Skin of body (tissue), 2 donors: Measurements from ENCODE around the gene SUPT3H. TPM values are rescaled to one million over a fixed set of nuclear protein-coding genes. Genes with fewer than 3 reads are reported as not detected.

Experiments
- DNase-seq: peaks from one replicate; lab custom pipeline; 2025; lab: John Stamatoyannopoulos, UW
- total RNA-seq: library from RNA; depleted of rRNA; stranded (reverse); fragments of >200 nt; gene quantifications from one replicate; pipeline ENCODE4 v1.2.3, GENCODE V29; 2014

SUPT3H gene
- total RNA-seq, 1 donor from 2014 or later = 6.9 TPM

GRCh38 chr6:45388328-45388727 is 10.6 kb upstream of the SUPT3H start:
- no peak for DNase-seq

- no peak for DNase-seq
Measured at GRCh38 chr6:45387236-45387635, 9.5 kb upstream of the SUPT3H start.

GRCh38 chr6:45386501-45386900 is 8.8 kb upstream of the SUPT3H start:
- no peak for DNase-seq

- DNase-seq = no peak
Measured at GRCh38 chr6:45382391-45382790, 4.7 kb upstream of the SUPT3H start.

DNA sequence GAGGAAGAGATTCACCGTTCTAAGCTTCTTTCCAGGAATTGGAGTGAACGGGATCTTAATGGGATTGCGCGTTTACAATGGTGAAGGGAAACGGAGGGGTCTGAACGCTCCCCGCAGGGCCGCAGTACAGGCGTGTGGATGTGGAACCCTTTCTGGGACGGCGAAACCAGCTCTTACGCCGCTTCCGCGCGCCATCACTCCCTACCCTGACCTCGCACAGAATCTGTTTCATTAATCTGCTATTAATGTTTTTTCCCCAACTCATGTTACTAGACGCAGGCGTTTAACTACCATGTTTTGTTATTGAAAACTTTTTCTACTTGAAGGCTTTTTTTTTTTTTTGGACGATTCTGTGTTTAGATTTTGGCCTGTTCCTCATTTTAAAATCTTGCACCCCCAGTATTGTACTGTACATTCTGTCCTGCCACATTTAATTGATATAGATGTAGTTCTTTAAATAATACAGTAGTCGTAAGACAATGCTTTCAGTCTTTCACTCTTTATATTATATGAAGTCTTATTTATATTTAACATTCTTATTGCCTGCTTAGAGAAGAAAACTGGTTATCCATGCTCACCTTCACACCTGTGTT is 696 bp upstream of the SUPT3H start:
- no peak for DNase-seq

DNA sequence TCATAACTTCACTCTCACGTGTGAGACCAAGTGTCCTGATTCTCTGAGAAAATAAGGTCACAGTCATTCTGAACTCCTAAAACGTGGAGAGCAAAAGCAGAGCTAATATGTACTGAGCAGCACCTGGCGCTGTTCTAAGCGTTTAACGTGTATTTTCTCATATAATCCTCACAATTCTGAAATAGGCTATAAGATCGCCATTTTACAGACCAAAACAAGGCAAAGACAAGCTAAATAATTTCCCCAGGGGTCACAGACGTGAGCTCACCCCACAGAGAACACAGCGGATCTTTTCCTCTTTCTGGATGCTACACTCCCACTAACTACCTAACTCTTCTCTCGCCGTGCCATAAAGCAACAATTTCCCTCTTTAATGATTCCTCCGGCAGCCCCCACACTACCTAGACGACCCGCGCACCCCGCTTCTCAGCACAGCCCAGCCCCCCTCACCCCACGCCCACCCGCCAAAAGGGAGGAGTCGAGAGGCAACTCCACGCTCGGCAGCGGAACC is 636 bp downstream of the SUPT3H start:
- DNase-seq = peak; percentile 67

DNA sequence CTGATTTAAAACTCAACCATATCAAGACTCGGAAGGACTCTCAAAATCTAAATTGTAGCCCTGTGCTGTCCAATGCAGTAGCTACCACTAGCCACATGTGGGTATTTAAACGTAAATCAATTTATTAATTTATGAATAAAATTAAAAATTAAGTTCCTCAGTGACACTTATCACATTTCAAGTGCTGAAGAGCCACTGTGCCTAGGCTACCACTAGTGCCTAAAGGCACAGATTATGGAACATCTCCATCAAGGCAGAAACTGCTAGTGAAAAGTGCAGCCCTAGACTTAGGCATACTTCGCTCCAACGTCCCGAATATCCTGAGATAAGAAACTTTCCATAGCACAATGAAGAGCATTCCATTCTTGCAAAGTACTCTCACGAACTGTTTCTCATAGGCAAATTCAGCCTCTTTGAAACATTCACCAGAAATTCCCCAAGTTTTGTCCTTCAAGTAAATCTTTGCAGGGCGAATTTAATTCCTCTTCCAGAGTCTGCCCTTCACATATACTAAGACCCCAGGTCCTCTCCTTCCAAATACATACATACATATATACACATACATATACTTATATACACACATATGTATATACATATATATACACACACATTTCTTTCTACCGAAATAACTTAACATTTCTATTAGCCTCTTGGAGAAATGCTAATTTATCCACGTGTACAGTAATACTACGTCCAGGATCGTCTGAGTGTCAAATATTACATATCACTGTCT is 1.3 kb downstream of the SUPT3H start:
- DNase-seq = peak; percentile 61

GRCh38 chr6:45375449-45375848 is 2.3 kb downstream of the SUPT3H start:
- DNase-seq = no peak

- DNase-seq = no peak
Measured at GRCh38 chr6:45371924-45372573, 5.7 kb downstream of the SUPT3H start.

DNA sequence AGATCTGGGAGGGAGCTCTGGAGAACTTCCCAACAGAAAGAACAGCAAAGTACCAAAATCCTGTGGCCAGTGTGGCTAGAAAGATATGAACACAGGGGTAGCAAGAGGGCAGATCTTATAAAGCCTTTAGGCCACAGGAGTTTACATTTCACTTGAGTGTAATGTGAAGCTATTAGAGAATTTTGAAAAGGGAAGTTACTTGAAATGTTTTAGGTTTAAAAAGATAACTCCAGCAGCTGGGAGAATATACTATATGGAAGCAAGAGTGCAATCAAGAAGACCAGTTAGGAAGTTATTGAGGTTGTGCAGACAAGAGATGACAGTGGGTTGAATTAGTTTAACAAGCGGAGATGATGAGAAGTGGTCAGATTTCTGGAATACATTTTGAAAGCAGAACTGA is 7.9 kb downstream of the SUPT3H start:
- DNase-seq = no peak

GRCh38 chr6:45367999-45368398 is 9.7 kb downstream of the SUPT3H start:
- no peak for DNase-seq

- no peak for DNase-seq
Measured at GRCh38 chr6:45366534-45366933, 11.2 kb downstream of the SUPT3H start.

- DNase-seq = no peak
Measured at GRCh38 chr6:45365036-45365435, 12.7 kb downstream of the SUPT3H start.

GRCh38 chr6:45364466-45364865 is 13.3 kb downstream of the SUPT3H start:
- no peak for DNase-seq

GRCh38 chr6:45353654-45354053 is 24.1 kb downstream of the SUPT3H start:
- no peak for DNase-seq

DNA sequence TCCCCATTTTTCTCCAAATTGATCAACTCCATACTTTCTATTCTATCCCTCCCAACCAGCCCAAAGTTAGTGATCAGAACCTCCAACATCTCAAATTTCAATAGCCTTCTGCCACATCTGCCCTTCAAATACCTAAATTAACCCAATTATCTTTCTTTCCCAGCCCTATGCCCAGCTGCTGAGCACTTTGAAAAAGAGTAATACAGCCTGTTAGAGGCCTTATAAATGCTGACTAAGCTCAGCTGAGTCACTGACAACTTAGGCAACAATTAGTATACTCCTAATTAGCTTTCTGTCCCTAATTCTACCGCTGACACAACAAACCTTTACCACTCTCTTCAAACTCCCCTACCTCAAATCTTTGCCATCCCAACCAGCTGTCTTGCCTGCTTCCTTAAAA is 26.1 kb downstream of the SUPT3H start:
- DNase-seq = no peak

DNA sequence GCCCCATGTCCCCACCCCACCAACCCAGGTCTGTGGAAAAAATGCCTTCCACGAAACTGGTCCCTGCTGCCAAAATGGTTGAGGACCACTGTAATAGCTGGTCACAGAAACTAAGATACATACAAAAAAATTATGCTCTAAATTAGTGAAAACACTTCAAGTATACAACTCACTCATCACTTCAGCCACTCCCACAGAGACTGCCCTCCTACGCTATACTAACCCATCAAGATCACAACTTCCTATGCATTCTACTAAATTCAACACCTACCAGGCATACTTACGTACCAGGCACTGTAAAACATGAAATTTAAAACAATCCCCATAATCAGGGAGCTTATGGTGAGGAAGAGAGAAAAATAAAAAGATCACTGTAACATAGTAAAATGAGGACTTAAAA is 26.7 kb downstream of the SUPT3H start:
- DNase-seq = no peak

GRCh38 chr6:45350186-45350710 is 27.5 kb downstream of the SUPT3H start:
- no peak for DNase-seq

GRCh38 chr6:45344900-45345299 is 32.8 kb downstream of the SUPT3H start:
- DNase-seq = no peak

DNA sequence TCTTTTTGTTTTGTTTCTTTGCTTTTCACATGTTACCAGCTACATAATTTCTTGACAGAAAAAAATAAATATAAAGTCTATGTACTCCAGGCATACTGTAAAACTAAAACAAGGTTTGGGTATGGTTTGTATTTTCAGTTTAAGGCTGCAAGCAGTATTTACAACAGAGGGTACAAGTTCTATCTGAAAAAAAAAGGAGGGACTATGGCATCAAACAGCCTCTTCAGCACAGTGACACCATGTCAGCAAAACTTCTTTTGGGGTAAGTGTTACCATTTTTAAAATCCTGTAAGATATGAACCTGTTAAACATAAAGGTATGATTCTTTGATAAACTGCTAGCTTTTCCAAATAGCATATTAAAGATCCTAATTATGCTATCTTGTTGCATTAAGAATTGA is 49.2 kb downstream of the SUPT3H start:
- no peak for DNase-seq

- no peak for DNase-seq
Measured at GRCh38 chr6:45327956-45328522, 49.7 kb downstream of the SUPT3H start, which contains the start of gene RUNX2. RUNX2 (plus strand) TSS chr6:45328330; CDS start chr6:45328727, 397 bp downstream.
